Measurements from ENCODE around the gene TXNIP. TPM values are rescaled to one million over a fixed set of nuclear protein-coding genes. Genes with fewer than 3 reads are reported as not detected.

The TXNIP gene
- total RNA-seq, 1 experiment from 2014 or later: 27.3 TPM

DNA sequence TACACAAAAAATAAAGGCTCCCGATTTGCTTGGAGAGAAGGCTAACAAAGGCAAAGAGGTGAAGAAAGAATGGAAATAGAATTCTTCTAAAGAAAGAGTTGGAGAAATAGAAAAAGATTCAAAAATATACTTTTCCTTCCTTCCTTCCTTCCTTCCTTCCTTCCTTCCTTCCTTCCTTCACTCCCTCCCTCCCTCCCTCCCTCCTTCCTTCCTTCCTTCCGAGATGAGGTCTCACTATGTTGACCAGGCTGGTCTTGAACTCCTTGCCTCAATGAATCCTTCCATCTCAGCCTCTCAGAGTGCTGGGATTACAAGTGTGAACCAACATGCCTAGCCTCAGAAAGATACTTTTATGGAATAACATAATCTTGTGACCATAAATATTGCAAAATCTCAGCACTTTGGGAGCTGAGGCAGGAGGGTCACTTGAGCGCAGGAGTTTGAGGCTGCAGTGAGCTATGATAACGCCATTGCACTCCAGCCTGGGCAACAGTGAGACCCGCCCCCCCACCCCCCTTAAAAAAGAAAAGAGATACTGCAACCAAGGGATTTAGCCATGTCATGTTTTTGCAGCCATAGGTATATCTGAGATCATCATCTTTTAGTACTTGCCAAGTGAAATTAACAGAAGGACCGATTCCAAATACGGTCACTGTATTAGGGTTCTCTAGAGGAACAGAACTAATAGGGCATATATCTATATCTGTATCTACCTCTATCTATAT, 26.2 kb upstream of the TXNIP start:
- Histone ChIP-seq H3K4me3 (ENCODE audit: low read depth, low read length, poor library complexity, severe bottlenecking) (no peak overlapping the region), H3K27ac (ENCODE audit: low read depth, low read length, poor library complexity, severe bottlenecking) (peak overlapping the region; percentile 62), H3K9me3 (ENCODE audit: low read depth, low read length, poor library complexity, severe bottlenecking) (no peaks in the 10 kb centered on the region), H3K27me3 (replicated peaks; ENCODE audit: insufficient read depth, low read depth, low read length, poor library complexity) (no peaks in the 10 kb centered on the region), H3K4me1 (ENCODE audit: insufficient read depth, low read length, poor library complexity, severe bottlenecking) (peaks cover 10% of the 10 kb centered on the region), H3K36me3 (ENCODE audit: insufficient read depth, low read length, poor library complexity, severe bottlenecking) (no peaks in the 10 kb centered on the region)
- CTCF ChIA-PET: no interaction called here
- DNase-seq (ENCODE audit: low spot score): peak; percentile 49
- no peak for TF ChIP-seq EZH2 (IDR thresholded peaks at IDR 0.05; ENCODE audit: borderline replicate concordance, low read depth, low read length, poor library complexity, severe bottlenecking)
- intact Hi-C loops (cut with micrococcal nuclease; ENCODE audit: unreplicated experiment): loop anchor here (2.0 kb wide), 1 partner anchor 20 kb away; no protein-coding TSS in a partner anchor
- POLR2A ChIA-PET (ENCODE audit: low non-redundant PET): no interaction called here
- no TSS peak for BruUV-seq (replicated peaks)

GRCh38 chr1:146021622-146022402, 25.4 kb upstream of the TXNIP start, which contains the start of gene HJV:
Gene HJV (minus strand): TSS chr1:146021735. CDS start chr1:146020231, 1,504 bp downstream.
- H3K4me1 ChIP-seq (ENCODE audit: insufficient read depth, low read length, poor library complexity, severe bottlenecking): peaks cover 10% of the 10 kb centered on the region
- no peak for TF ChIP-seq EZH2 (IDR thresholded peaks at IDR 0.05; ENCODE audit: borderline replicate concordance, low read depth, low read length, poor library complexity, severe bottlenecking)
- TF ChIP-seq, protein P1, sequence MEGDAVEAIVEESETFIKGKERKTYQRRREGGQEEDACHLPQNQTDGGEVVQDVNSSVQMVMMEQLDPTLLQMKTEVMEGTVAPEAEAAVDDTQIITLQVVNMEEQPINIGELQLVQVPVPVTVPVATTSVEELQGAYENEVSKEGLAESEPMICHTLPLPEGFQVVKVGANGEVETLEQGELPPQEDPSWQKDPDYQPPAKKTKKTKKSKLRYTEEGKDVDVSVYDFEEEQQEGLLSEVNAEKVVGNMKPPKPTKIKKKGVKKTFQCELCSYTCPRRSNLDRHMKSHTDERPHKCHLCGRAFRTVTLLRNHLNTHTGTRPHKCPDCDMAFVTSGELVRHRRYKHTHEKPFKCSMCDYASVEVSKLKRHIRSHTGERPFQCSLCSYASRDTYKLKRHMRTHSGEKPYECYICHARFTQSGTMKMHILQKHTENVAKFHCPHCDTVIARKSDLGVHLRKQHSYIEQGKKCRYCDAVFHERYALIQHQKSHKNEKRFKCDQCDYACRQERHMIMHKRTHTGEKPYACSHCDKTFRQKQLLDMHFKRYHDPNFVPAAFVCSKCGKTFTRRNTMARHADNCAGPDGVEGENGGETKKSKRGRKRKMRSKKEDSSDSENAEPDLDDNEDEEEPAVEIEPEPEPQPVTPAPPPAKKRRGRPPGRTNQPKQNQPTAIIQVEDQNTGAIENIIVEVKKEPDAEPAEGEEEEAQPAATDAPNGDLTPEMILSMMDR (conservative IDR thresholded peaks at IDR 0.05; ENCODE audit: low read depth, low read length): no peak
- intact Hi-C loops (cut with micrococcal nuclease; ENCODE audit: unreplicated experiment): loop anchor here (1.0 to 2.0 kb wide), 2 partner anchors 8 to 19 kb away; no protein-coding TSS in a partner anchor
- no peaks in the 10 kb centered on the region for H3K9me3 ChIP-seq (ENCODE audit: low read depth, low read length, poor library complexity, severe bottlenecking)
- H3K36me3 ChIP-seq (ENCODE audit: insufficient read depth, low read length, poor library complexity, severe bottlenecking): no peaks in the 10 kb centered on the region
- BruUV-seq (replicated peaks): no TSS peak
- no peak within 1 kb of the TSS for H3K4me3 ChIP-seq (ENCODE audit: low read depth, low read length, poor library complexity, severe bottlenecking)
- DNase-seq (ENCODE audit: low spot score): peak; percentile 53
- ChIA-PET CTCF (no interaction called here), POLR2A (ENCODE audit: low non-redundant PET) (no interaction called here)
- no peaks in the 10 kb centered on the region for H3K27me3 ChIP-seq (replicated peaks; ENCODE audit: insufficient read depth, low read depth, low read length, poor library complexity)
- peak within 1 kb of the TSS; percentile 62 for H3K27ac ChIP-seq (ENCODE audit: low read depth, low read length, poor library complexity, severe bottlenecking)

DNA sequence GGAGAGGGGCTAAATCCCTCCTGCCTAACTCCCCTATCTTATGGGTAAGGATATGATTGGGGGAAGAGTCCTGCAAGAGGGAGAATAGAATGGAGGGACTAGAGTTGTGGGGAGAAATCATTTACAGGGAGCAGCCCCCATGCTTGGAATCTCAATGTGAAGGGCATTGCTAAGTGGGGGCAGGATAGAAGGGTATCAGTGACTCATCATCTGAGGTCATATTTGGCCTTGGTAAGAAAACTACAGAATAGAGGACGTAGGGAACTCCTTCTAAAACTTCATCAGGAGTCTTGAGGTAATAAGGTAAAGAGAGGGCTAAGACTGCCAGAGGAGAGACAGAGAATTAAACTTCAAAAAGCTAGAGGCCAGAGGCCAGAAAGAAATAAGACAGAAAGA, 24.7 kb upstream of the TXNIP start:
- no TSS peak for BruUV-seq (replicated peaks)
- H3K9me3 ChIP-seq (ENCODE audit: low read depth, low read length, poor library complexity, severe bottlenecking): no peaks in the 10 kb centered on the region
- intact Hi-C loops (cut with micrococcal nuclease; ENCODE audit: unreplicated experiment): loop anchor here (1.0 kb wide), 1 partner anchor 9 kb away; no protein-coding TSS in a partner anchor
- TF ChIP-seq, protein P1 (conservative IDR thresholded peaks at IDR 0.05; ENCODE audit: low read depth, low read length): no peak
- no peak for TF ChIP-seq EZH2 (IDR thresholded peaks at IDR 0.05; ENCODE audit: borderline replicate concordance, low read depth, low read length, poor library complexity, severe bottlenecking)
- no peak overlapping the region for H3K4me3 ChIP-seq (ENCODE audit: low read depth, low read length, poor library complexity, severe bottlenecking)
- no peak for DNase-seq (ENCODE audit: low spot score)
- H3K27ac ChIP-seq (ENCODE audit: low read depth, low read length, poor library complexity, severe bottlenecking): peak overlapping the region; percentile 62
- no peaks in the 10 kb centered on the region for H3K27me3 ChIP-seq (replicated peaks; ENCODE audit: insufficient read depth, low read depth, low read length, poor library complexity)
- H3K4me1 ChIP-seq (ENCODE audit: insufficient read depth, low read length, poor library complexity, severe bottlenecking): peaks cover 10% of the 10 kb centered on the region
- H3K36me3 ChIP-seq (ENCODE audit: insufficient read depth, low read length, poor library complexity, severe bottlenecking): no peaks in the 10 kb centered on the region
- ChIA-PET CTCF (no interaction called here), POLR2A (ENCODE audit: low non-redundant PET) (no interaction called here)
